Measurements from ENCODE around the gene HGD.
A peak's percentile ranks its signal among the peaks of the same experiment; 100 is the strongest.
"Not testable (repeated sequence)": the region's sequence is repeated elsewhere in the genome, so short reads cannot be mapped to it uniquely, and the experiment has no call there.

Gene HGD

GRCh38 chr3:120680193-120680894 lies 1.7 kb downstream of the HGD start:
- no peak for DNase-seq (ENCODE audit: low read depth, low spot score)

GRCh38 chr3:120678984-120679383 lies 3.1 kb downstream of the HGD start:
- no peak for DNase-seq (ENCODE audit: low read depth, low spot score)

GRCh38 chr3:120678331-120678947 lies 3.6 kb downstream of the HGD start:
- DNase-seq (ENCODE audit: low read depth, low spot score), result peak; percentile 47

GRCh38 chr3:120677193-120677592 lies 4.8 kb downstream of the HGD start:
- not testable (repeated sequence) for DNase-seq (ENCODE audit: low read depth, low spot score)

DNA sequence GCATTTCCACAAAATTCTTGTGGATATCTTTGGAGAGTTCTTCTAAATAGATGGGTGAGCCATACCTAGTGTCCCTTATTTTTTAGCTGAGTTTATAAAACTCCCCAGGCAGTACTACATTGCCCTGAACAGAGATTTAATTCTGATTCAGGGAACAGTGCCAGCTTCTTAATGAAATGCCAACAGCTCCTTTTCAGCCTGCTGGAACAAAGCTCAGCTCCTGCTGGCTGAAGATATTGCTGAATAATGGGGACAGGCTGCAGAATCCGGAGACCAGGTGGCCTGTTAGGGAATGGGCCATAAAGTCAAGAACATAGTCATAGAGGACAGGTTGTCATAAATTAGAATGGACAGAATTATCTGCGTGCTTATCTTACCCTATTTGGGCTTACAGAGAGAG lies 8.9 kb downstream of the HGD start:
- no peak for DNase-seq (ENCODE audit: low read depth, low spot score)

DNA sequence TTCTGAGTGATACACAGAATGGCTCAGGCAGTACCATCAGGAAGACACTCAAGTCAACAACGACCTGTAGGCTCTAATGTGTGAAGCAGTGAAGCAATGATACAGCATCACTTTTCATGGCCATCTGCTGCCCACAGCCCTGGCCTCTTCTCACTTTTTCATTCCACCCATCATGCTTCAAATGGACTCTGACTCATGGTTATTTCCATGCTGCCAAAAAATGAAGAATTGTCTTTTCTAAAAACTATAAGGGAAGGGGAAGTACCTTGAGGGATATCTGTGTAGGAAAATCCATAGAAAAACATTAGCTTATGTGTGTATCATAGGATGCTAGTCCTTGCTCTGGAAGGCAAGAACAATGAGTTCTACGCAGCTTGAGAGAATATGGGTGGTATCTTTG lies 11.5 kb downstream of the HGD start:
- DNase-seq (ENCODE audit: low read depth, low spot score), result no peak

DNA sequence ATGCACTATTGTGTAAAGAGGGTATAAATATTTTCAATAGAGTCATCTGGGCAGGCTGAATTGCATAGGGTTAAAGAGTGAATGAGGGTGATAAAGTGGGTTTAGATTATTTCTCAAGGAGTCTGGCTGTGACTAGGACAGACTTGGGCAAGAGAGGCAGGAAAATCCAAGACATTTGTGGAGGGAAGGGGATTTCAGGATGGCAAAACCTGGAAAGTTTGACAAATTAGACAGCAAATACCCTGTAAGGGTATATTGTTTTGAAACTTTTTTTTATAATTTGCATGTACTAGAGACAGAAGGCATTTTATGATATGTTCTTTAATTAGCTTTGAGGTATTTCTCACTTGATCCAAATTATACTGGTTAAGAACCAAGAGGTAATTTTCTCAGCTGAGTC lies 17.1 kb downstream of the HGD start:
- no peak for DNase-seq (ENCODE audit: low read depth, low spot score)

DNA sequence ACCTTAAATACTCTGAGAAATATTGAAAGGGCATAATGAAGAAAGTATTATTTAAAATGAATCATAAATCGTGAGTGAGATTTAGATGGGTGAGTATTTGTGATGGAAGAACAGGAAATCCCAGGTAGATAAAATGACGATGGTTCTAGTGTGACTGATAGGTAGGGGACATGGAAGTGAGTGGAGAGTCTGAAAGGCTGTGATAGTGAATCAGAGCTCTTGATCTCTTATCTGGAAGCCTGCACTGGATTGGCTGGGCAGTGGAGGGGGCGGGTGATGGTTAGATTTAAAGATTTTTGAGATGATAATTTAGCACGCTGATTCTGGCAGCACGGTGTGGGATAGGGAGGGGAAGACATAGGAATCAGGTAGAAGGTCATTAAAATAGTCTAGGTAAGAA lies 20.1 kb downstream of the HGD start:
- DNase-seq (ENCODE audit: low read depth, low spot score), result no peak

DNA sequence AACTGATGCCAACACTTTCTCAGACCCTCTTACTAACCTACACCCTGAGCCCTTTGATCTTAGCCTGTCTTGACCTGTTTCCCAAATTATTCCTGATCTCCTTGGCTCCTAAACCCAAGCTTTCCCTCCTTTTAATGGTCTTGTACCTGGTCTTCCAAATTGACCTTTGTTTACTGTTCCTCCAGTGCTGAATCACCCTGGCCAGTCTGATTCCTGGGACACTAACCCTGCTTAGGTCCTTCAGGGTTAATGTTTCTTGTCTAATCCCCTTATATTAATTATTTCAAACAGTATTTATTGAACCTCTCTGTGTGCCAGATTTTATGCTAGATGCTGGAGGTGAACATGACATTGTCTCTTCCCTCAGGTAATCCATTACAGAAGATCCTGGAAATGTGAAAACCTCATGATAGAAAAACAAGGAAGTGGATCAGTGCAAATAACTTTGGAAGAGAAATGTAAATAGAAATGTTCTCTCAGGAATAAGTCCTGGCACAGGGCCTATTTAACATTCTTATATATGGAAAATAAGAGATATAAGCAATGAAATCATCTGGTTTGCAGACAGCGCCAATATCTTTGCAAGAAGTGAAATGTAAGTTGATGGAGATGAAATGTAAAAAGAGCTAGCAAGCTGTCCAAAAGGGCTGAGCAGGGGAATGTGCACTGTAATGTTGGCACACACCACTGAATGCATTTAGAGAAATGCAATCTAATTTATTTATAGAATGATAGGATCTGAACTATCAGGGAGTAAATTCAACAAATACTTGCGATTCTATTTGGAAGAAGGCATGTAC lies 20.7 kb downstream of the HGD start:
- DNase-seq (ENCODE audit: low read depth, low spot score), result no peak

GRCh38 chr3:120659834-120660233 lies 22.2 kb downstream of the HGD start:
- no peak for DNase-seq (ENCODE audit: low read depth, low spot score)

- DNase-seq (ENCODE audit: low read depth, low spot score), result no peak
Observed at GRCh38 chr3:120659285-120659684, 22.8 kb downstream of the HGD start.

DNA sequence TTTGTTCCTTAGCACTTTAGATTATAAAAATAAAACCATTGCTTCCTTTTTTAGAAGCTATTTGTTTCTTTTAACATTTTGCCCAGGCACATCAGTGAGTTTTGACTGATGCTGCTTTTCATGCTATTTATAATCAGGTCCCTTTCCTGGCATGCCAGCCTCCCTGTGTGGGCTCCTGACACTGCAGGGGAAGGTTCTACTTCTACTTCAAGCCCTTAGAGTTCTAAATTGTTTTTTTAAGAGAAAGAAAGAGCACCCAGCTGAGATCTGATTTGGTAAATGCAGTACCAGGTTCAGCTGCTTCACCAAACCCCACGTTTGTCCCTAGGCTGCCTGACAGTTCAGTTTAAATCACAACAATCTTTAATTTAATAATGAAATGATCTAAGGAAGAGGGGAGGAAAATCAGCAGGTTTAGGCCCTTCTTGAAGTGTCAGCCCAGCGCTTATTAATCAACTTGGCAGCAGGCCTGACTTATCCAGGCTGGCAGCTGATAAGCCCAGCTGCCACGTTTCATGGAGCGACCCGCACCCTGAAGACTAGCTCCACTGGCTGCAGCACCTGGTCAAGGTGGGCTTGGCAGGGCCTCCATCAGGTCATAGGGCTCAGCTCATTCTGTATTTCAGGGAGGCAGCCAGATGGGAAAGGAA lies 29.0 kb downstream of the HGD start:
- DNase-seq (ENCODE audit: low read depth, low spot score), result no peak

DNA sequence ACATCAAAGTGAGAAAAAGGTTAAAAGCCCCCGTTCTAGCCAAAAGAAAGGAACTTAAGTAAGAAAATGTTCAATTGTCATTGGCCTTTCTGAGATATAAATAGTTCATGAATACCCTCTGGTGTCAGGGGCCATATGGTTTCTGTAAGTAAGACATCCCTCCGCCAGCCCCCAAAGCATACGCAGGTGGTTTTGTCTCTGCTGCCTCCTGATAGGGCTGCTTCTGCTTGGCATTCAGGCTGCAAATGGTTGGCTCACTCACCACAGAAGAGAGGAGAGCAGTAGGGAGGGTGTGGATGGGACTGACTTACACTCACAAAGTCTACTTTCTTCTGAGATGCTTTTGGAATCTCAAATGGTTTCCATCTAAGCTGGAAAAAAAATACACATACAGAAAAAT lies 29.8 kb downstream of the HGD start:
- DNase-seq (ENCODE audit: low read depth, low spot score), result no peak

- no peak for DNase-seq (ENCODE audit: low read depth, low spot score)
Observed at GRCh38 chr3:120650311-120650710, 31.7 kb downstream of the HGD start.

DNA sequence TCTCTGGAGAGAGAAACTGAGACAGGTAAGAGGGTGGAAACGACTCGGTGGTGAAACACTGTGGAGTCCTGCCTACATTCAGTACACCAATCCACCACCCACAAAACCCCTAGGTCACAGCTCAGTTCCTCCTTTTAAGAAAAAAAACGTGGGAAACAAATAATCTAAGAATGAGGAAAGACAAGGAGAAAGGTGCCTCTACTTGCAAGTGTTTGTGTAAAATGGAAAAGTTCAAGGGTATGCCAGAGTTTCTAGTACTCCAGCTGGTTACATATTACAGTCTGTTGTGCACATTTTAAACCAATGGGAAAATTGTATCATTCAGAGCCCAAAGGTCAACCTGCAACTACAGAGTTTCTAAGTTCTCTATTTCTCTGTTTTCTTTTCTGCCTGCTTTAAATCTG lies 32.2 kb downstream of the HGD start:
- DNase-seq (ENCODE audit: low read depth, low spot score), result no peak

DNA sequence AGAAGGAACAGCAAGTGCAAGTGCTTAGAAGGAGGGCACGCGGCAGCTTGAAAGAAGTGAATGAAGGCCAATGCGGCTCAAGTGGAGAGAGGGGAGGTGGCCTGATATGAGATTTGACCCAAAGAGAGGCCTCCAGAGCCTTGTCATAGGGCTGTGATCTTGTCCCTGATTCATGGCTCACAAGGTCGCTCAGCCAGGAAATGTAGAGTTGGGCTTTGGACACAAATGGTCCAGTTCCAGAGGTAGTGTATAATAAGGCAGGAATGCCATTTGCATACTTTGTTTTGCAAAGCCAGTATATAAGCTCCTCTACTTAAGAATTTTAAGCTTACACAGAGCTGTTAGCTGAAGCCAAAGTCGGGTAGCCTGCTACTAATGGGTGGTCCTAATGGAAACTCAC lies 33.7 kb downstream of the HGD start:
- no peak for DNase-seq (ENCODE audit: low read depth, low spot score)

DNA sequence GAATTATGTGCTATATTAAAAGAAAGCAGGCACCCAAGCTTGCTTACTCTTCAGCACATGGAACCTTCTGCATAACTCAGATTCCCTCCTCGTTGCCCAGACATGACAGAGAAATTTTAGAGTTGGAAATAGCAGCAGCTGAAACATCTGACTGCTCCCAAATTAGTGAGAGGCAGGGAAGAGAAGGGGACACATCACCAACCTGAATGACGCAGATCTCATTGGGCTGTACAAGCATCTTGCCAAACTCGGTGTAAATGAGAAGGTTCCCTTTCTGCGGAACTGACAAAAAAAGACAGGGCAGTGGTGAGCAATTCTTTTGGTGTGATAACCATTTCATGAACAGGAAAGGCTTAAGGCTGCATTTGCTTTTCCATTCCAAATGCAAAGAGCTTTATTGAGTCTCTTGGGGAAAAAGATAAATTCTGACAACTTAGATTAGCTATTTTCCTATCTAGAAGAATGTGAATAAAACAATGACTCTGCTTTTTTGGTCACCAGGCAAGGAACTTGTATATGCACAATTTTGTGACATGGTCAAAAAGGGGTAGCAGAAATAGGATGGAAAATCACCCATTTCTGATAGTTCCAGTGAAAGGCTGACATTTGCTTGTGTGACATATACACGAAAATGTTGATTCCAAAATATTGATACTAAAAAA lies 35.1 kb downstream of the HGD start:
- DNase-seq (ENCODE audit: low read depth, low spot score), result no peak

DNA sequence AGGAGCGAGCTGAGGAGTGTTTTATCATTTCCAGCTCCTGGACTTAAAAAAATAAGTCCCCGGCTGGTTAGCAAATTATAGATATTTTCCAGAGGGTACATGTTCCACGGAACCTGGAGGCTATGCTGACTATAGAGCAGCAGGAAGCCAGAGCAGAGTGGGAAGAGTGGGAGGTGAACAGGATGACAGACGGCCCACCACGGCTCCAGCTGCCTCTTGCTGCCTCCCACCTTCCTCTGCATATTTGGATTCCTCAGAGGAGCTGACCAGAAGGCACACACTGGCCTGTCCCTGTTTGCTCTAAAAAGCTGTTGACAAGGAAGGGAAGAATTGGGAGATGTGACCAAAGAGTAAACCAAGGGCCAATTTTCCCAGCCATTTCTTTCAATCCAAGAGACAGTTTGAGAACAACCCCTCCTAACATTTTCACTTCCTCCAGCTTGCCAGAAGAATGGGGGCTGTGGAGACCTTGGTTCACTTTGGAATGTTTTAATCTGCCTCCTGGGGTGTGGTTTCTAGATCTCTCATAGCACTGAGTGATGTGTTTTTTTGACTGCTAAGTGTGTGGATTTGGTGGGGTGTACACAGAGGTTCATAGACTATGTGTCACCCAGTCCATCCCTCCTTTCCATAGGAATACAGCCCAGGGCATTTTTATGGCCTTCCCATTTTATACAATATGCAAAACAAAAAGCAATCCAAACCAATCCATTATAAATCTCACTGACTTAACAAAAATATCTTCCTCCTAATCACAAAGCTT lies 36.8 kb downstream of the HGD start:
- no peak for DNase-seq (ENCODE audit: low read depth, low spot score)

GRCh38 chr3:120642368-120642948 lies 39.6 kb downstream of the HGD start:
- no peak for DNase-seq (ENCODE audit: low read depth, low spot score)

DNA sequence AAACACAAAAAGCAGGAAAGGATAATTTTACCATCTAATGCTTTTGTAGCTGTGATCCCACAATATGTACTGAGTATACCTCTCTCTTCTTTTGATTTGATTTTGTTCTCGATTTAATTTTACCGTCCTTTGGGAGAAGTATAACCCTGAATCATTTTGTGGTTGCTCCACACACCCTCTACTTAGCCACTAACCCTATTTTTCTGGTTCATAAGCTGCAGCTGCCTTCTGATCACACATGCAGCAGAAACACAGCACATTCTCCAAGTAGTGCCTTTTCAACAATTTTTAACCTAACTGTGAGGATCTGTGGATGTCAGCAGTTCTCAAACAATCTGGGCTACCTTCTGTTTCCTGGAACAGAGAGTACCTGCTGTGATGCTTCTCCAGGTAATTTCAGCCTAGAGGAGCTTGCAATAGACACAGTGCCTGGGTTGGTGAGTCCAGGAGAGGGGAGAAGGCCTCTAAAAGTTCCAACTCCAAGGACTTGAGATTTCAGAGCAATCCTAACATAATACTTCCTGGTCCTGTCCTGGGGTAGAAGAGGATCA lies 40.3 kb downstream of the HGD start:
- no peak for DNase-seq (ENCODE audit: low read depth, low spot score)
